SU-DHL-6 (cell line): ENCODE data around the gene PCDHGA10.

Experiments used
- CTCF ChIP-seq: fragments of 200-600 bp; sonication (generic); IDR thresholded peaks from one replicate; pipeline ENCODE4 v1.5.1; 2017; ENCODE audit warnings: antibody characterized with exemption, mild to moderate bottlenecking, low read length, moderate library complexity; ENCODE audit not compliant: insufficient read depth, poor library complexity, severe bottlenecking
- EZH2phosphoT487 ChIP-seq: fragments of 200-600 bp; sonication (generic), shearing (Covaris generic); conservative IDR thresholded peaks from 2 replicates; pipeline ENCODE4 v1.6.1; 2018; ENCODE audit warnings: mild to moderate bottlenecking, antibody characterized with exemption, low read length, moderate library complexity, mixed read lengths

- TF ChIP-seq CTCF, result no peak
- TF ChIP-seq EZH2phosphoT487, result no peak
These were observed 15.1 kb downstream of the PCDHGA10 start for GRCh38 chr5:141427783-141428426.
